Mesenchymal stem cell (in vitro differentiated cells and primary cell): ENCODE data around the gene CCN6.

Source experiments
- DNase-seq: peaks from one replicate; pipeline ENCODE4 v3.0.0-alpha.2; 2013
- H2AFZ ChIP-seq: one replicate; pipeline ENCODE4 v1.6.1; 2013; ENCODE audit warnings: low read depth, mild to moderate bottlenecking, control low read depth, inconsistent platforms, low read length, moderate library complexity
- H2AK5ac ChIP-seq: 2 replicates; pipeline ENCODE4 v1.6.1; 2013; ENCODE audit warnings: low read length, moderate library complexity, mild to moderate bottlenecking, inconsistent platforms; ENCODE audit not compliant: severe bottlenecking
- H2BK120ac ChIP-seq: one replicate; pipeline ENCODE4 v1.6.1; 2013; ENCODE audit warnings: low read depth, mild to moderate bottlenecking, inconsistent platforms, low read length, moderate library complexity
- H2BK12ac ChIP-seq, 2 experiments: one replicate each; pipeline ENCODE4 v1.6.1; 2013; ENCODE audit warnings: inconsistent platforms in 2 of 2, low read length in 2 of 2, mild to moderate bottlenecking in 2 of 2, moderate library complexity in 2 of 2, control low read depth in 1 of 2
- H2BK15ac ChIP-seq: one replicate; pipeline ENCODE4 v1.6.1; 2013; ENCODE audit warnings: mild to moderate bottlenecking, low read depth, inconsistent platforms; ENCODE audit not compliant: poor library complexity, severe bottlenecking
- H2BK5ac ChIP-seq: 2 replicates; pipeline ENCODE4 v1.6.1; 2013; ENCODE audit warnings: low read depth, mild to moderate bottlenecking, low read length, control low read depth, inconsistent platforms; ENCODE audit not compliant: poor library complexity, severe bottlenecking
- H3K14ac ChIP-seq, 2 experiments: one replicate each; pipeline ENCODE4 v1.6.1; 2013; ENCODE audit warnings: inconsistent platforms in 2 of 2, low read length in 2 of 2, control low read depth in 1 of 2, mild to moderate bottlenecking in 1 of 2, moderate library complexity in 1 of 2
- H3K18ac ChIP-seq, 2 experiments: one replicate each; pipeline ENCODE4 v1.6.1; 2013; ENCODE audit warnings: inconsistent platforms in 2 of 2, low read length in 2 of 2, control low read depth in 1 of 2, low read depth in 1 of 2, mild to moderate bottlenecking in 1 of 2
- H3K23ac ChIP-seq, 2 experiments: one replicate each; pipeline ENCODE4 v1.6.1; 2013; ENCODE audit warnings: inconsistent platforms in 2 of 2, low read length in 2 of 2, mild to moderate bottlenecking in 2 of 2, moderate library complexity in 2 of 2, control low read depth in 1 of 2
- H3K27ac ChIP-seq: 2 replicates; pipeline ENCODE4 v1.5.1; 2013; ENCODE audit warnings: mild to moderate bottlenecking, moderate library complexity, low read length, control low read depth, inconsistent platforms; ENCODE audit not compliant: poor library complexity, severe bottlenecking
- H3K27me3 ChIP-seq, 2 experiments: 2 replicates each; pipeline versions ENCODE4 v1.6.1 to v1.7.0; 2013; ENCODE audit warnings: low read length in 2 of 2, mild to moderate bottlenecking in 2 of 2, moderate library complexity in 2 of 2, control low read depth in 1 of 2, inconsistent platforms in 1 of 2; ENCODE audit not compliant: control insufficient read depth in 1 of 2, insufficient read depth in 1 of 2
- H3K36me3 ChIP-seq, 2 experiments: 2 replicates each; pipeline versions ENCODE4 v1.6.1 to v1.7.0; 2013; ENCODE audit warnings: low read length in 2 of 2, control low read depth in 1 of 2, inconsistent platforms in 1 of 2, low read depth in 1 of 2, mild to moderate bottlenecking in 1 of 2; ENCODE audit not compliant: insufficient read depth in 2 of 2, control insufficient read depth in 1 of 2
- H3K4ac ChIP-seq, 2 experiments: one replicate each; pipeline ENCODE4 v1.6.1; 2013; ENCODE audit warnings: inconsistent platforms in 2 of 2, low read length in 2 of 2, mild to moderate bottlenecking in 2 of 2, moderate library complexity in 2 of 2, control low read depth in 1 of 2, low read depth in 1 of 2
- H3K4me1 ChIP-seq: 2 replicates; pipeline ENCODE4 v1.6.1; 2013; ENCODE audit warnings: low read depth, low read length, control low read depth; ENCODE audit not compliant: control insufficient read depth, insufficient read depth
- H3K4me2 ChIP-seq: 2 replicates; pipeline ENCODE4 v1.6.1; 2013; ENCODE audit warnings: low read length, mild to moderate bottlenecking, inconsistent platforms; ENCODE audit not compliant: poor library complexity, severe bottlenecking
- H3K4me3 ChIP-seq, 2 experiments: 2 replicates each; pipeline versions ENCODE4 v1.5.1 to v1.7.0; 2013; ENCODE audit warnings: low read length in 2 of 2, mild to moderate bottlenecking in 2 of 2, control low read depth in 1 of 2, low read depth in 1 of 2; ENCODE audit not compliant: insufficient read depth in 1 of 2
- H3K79me1 ChIP-seq: replicated peaks from 2 replicates; pipeline ENCODE4 v1.6.1; 2013; ENCODE audit warnings: mild to moderate bottlenecking, control low read depth, low read length, inconsistent platforms; ENCODE audit not compliant: poor library complexity, severe bottlenecking
- H3K9ac ChIP-seq: 2 replicates; pipeline ENCODE4 v1.7.0; 2013; ENCODE audit warnings: mild to moderate bottlenecking, low read length, moderate library complexity
- H3K9me3 ChIP-seq: 2 replicates; pipeline ENCODE4 v1.7.0; 2013; ENCODE audit warnings: mild to moderate bottlenecking, low read length; ENCODE audit not compliant: control insufficient read depth
- H4K8ac ChIP-seq: one replicate; pipeline ENCODE4 v1.6.1; 2013; ENCODE audit warnings: inconsistent platforms, mild to moderate bottlenecking, low read length, moderate library complexity
- H4K91ac ChIP-seq: one replicate; pipeline ENCODE4 v1.6.1; 2013; ENCODE audit warnings: mild to moderate bottlenecking, low read length, inconsistent platforms
- WGBS: methylation state at CpG from one replicate; pipeline ENCODE4 v1.1.7; 2013; ENCODE audit warnings: mixed read lengths; 5-methylcytosine and 5-hydroxymethylcytosine counted together

CCN6 gene

GRCh38 chr6:112014483-112014882, 39.4 kb upstream of the CCN6 start:
- Histone ChIP-seq H3K4me3 (no peak overlapping the region), H3K27me3 (no peaks in the 10 kb centered on the region), H4K91ac (no peak overlapping the region), H2BK120ac (no peak overlapping the region), H3K23ac (no peak overlapping the region), H3K18ac (no peak overlapping the region), H2BK12ac (no peak overlapping the region), H3K4me1 (no peaks in the 10 kb centered on the region), H3K9me3 (no peaks in the 10 kb centered on the region), H2BK5ac (no peak overlapping the region), H3K36me3 (no peaks in the 10 kb centered on the region), H2AFZ (no peak overlapping the region), H3K14ac (no peak overlapping the region), H3K4ac (no peak overlapping the region), H4K8ac (no peak overlapping the region), H3K79me1 (no peaks in the 10 kb centered on the region), H2BK15ac (no peak overlapping the region), H2AK5ac (no peak overlapping the region), H3K4me2 (no peak overlapping the region), H3K9ac (peak overlapping the region; percentile 56), H3K27ac (no peak overlapping the region)
- no CpG with 5 or more reads among the region's 2 CpGs for WGBS
- DNase-seq: no peak

DNA sequence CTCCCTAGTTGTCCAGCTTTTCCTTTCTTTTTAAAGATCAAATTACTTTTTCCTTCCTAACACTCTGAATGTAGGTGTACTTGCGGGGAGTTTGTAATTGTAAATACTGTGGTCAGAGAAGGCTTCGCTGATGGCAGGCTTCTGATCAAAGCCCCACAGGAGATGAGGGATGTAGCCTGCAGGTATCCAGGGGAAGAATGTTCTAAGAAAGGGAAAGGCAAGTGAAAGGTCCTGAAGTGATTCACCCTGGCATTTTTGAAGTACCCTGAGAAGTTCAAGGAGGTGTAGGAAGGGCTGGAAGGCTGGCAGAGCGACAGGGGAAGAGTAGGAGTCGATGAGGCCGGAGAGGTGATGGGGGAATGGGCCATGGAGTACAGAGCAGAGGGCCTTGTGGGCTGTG, 38.2 kb upstream of the CCN6 start:
- no peak overlapping the region for H3K4ac ChIP-seq
- H2AK5ac ChIP-seq: no peak overlapping the region
- H3K18ac ChIP-seq: no peak overlapping the region
- H3K9ac ChIP-seq: peak overlapping the region; percentile 31
- WGBS: 98% methylated on average over 5 of the region's 5 CpGs
- H3K14ac ChIP-seq: no peak overlapping the region
- DNase-seq: no peak
- H3K23ac ChIP-seq: no peak overlapping the region
- no peak overlapping the region for H2AFZ ChIP-seq
- H2BK15ac ChIP-seq: no peak overlapping the region
- H3K36me3 ChIP-seq: no peaks in the 10 kb centered on the region
- peak overlapping the region; percentile 74 to 82 for H2BK12ac ChIP-seq
- H3K9me3 ChIP-seq: no peaks in the 10 kb centered on the region
- no peaks in the 10 kb centered on the region for H3K27me3 ChIP-seq
- no peak overlapping the region for H2BK5ac ChIP-seq
- H3K4me3 ChIP-seq: no peak overlapping the region
- no peak overlapping the region for H3K4me2 ChIP-seq
- no peaks in the 10 kb centered on the region for H3K4me1 ChIP-seq
- no peak overlapping the region for H2BK120ac ChIP-seq
- H4K8ac ChIP-seq: peak overlapping the region; percentile 29
- no peak overlapping the region for H4K91ac ChIP-seq
- no peaks in the 10 kb centered on the region for H3K79me1 ChIP-seq
- H3K27ac ChIP-seq: no peak overlapping the region

- WGBS: 97% methylated on average over 6 of the region's 6 CpGs
- no peak overlapping the region for H2BK12ac ChIP-seq
Measured at GRCh38 chr6:112016320-112016719, 37.6 kb upstream of the CCN6 start.

DNA sequence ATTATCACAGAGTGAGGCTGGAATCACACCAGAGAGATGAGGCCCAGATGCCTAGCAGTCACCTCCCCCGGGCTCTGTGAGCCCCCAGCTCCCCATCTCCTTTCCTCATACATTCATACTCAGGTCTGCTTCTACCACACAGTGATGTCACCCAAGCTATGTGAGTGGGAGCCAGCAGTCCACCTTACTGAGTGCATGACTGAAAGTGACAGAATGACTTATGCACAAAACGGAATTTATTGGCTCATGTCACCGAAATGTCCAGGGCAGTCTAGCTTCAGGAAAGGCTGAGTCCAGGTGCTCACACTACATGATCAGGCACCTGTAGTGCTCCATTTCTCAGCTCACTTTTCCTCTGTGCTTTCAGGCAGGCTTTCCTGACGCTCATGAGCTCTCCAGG, 36.7 kb upstream of the CCN6 start:
- H3K79me1 ChIP-seq: no peaks in the 10 kb centered on the region
- H3K4me1 ChIP-seq: no peaks in the 10 kb centered on the region
- H3K27ac ChIP-seq: no peak overlapping the region
- H3K9ac ChIP-seq: peak overlapping the region; percentile 50
- WGBS: 97% methylated on average over 4 of the region's 4 CpGs
- H4K91ac ChIP-seq: no peak overlapping the region
- H2BK12ac ChIP-seq: peak overlapping the region in 1 of 2 experiments; percentile 21
- H3K9me3 ChIP-seq: no peaks in the 10 kb centered on the region
- H3K18ac ChIP-seq: no peak overlapping the region
- no peak overlapping the region for H3K4me2 ChIP-seq
- no peak overlapping the region for H3K23ac ChIP-seq
- no peaks in the 10 kb centered on the region for H3K36me3 ChIP-seq
- H2BK120ac ChIP-seq: no peak overlapping the region
- no peak overlapping the region for H2AFZ ChIP-seq
- H2AK5ac ChIP-seq: no peak overlapping the region
- no peak overlapping the region for H2BK5ac ChIP-seq
- H2BK15ac ChIP-seq: no peak overlapping the region
- H4K8ac ChIP-seq: no peak overlapping the region
- no peaks in the 10 kb centered on the region for H3K27me3 ChIP-seq
- H3K14ac ChIP-seq: no peak overlapping the region
- no peak for DNase-seq
- no peak overlapping the region for H3K4ac ChIP-seq
- H3K4me3 ChIP-seq: no peak overlapping the region

More at GRCh38 chr6:112016320-112016719, 37.6 kb upstream of the CCN6 start:
- DNase-seq: no peak
- Histone ChIP-seq H3K27me3 (no peaks in the 10 kb centered on the region), H2AK5ac (no peak overlapping the region), H4K8ac (peak overlapping the region; percentile 5), H3K9ac (peak overlapping the region; percentile 50), H3K23ac (no peak overlapping the region), H2BK120ac (no peak overlapping the region), H3K4me3 (no peak overlapping the region), H3K4me1 (no peaks in the 10 kb centered on the region), H2AFZ (no peak overlapping the region), H3K14ac (no peak overlapping the region), H4K91ac (no peak overlapping the region), H3K27ac (no peak overlapping the region), H3K4me2 (no peak overlapping the region), H3K18ac (no peak overlapping the region), H2BK5ac (no peak overlapping the region), H3K4ac (no peak overlapping the region), H3K79me1 (no peaks in the 10 kb centered on the region), H2BK15ac (peak overlapping the region; percentile 55), H3K9me3 (no peaks in the 10 kb centered on the region), H3K36me3 (no peaks in the 10 kb centered on the region)
